Measurements from ENCODE around the gene CCDC6.
"Not testable (repeated sequence)": the region's sequence is repeated elsewhere in the genome, so short reads cannot be mapped to it uniquely, and the experiment has no call there.

The CCDC6 gene

DNA sequence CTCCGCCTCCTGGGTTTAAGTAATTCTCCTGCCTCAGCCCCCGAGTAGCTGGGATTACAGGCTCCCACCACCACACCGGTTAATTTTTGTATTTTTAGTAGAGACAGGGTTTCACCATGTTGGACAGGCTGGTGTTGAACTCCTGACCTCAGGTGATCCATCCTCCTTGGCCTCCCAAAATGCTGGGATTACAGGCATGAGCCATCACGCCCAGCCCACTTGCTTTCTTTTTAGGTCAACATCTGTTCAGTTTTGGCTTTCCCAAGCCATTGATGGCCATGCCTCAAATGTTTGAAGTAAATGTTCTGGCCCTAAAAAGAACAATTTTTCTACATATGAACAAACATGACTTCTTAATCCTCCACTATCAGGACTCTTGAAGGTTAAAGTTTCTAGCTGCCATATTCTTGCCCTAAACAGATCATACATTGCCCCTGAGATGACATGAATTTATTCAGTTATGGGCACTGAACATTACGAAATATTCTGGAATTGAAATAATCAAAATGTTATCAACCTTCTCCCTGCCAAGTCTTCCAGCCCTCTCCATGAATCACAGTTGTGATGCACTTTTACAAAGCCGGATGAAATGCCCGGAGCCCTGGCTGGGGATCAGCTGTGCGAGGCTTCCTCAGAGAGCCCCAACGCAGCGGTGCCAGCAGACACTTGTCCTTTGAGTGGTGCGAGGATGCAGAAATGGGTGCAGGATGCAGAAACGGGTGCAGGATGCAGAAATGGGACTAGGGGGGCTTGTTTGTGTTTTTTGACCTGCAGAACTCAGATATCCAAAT is 156.0 kb downstream of the CCDC6 start:
- no peak for DNase-seq

DNA sequence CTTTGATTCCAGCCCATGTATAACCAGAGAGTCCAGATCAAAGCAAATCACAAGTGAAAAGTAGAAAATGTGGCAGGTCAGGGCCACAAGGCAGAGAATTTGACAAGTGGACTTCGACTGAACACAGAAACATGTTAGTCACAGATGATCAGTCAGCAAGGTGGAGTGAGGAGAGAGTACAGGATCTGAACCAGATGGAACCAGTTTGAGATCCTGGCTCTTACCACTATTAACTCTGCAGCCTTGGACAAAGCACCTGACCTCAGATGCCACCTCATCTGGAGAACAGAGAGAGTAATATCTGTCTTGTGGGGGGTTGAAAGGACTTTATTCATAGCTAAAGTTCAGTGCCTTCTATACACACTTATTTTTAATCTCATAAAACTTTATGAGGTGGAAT is 157.5 kb downstream of the CCDC6 start:
- DNase-seq = no peak

DNA sequence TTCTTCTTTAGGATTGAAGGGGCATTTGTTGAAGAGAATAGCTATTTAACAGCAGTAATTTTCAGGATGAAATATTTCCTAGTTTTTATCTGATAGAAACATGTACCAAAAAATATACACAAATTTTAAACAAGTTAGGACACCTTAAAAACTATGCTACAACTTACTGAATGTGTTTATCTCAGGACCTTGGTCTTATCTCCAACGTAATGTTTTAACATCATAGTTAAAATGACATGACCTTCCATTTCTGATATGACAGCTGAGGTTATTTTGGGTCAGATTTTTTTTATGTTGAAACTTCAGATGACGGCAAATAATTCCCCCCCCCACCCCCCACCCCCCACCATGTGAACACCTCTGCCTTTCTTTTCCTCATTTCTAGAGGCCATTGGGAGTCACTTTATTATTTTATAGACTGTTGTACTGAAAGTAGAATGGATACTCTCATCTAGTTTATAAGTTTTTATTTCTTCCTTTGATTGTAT is 161.1 kb downstream of the CCDC6 start:
- no peak for DNase-seq

DNA sequence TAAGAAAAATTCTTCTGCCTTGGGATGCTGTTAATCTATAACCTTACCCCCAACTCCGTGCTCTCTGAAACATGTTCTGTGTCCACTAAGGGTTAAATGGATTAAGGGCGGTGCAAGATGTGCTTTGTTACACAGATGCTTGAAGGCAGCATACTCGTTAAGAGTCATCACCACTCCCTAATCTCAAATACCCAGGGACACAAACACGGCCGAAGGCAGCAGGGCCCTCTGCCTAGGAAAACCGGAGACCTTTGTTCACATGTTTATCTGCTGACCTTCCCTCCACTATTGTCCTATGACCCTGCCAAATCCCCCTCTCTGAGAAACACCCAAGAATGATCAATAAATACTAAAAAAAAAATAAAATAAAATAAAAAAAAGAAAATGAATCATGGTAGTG is 161.6 kb downstream of the CCDC6 start:
- DNase-seq = not testable (repeated sequence)

DNA sequence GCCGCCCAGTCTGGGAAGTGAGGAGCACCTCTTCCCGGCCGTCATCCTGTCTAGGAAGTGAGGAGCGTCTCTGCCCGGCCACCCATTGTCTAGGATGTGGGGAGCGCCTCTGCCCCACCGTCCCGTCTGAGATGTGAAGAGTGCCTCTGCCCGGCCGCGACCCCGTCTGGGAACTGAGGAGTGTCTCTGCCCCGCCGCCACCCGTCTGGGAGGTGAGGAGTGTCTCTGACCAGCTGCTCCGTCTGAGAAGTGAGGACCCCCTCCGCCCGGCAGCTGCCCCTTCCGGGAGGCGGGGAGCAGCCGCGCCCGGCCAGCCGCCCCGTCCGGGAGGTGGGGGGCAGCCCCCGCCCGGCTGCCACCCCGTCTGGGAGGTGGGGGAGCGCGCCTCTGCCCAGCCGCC is 162.2 kb downstream of the CCDC6 start:
- DNase-seq = not testable (repeated sequence)

DNA sequence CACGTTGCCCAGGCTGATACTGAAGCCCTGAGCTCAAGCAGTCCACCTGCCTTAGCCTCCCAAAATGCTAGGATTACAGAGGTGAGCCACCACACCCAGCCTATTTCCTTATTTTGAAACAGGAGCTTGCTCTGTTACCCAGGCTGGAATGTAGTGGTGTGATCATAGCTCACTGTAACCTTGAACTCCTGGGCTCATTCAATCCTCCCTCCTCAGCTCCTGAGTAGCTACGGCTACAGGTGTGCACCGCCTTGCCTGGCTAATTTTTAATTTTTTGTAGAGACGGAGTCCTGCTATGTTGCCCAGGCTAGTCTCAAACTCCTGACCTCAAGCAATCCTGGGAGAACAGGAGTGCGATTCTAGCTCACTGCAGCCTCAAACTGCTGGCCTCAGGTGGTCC is 164.8 kb downstream of the CCDC6 start:
- no peak for DNase-seq

DNA sequence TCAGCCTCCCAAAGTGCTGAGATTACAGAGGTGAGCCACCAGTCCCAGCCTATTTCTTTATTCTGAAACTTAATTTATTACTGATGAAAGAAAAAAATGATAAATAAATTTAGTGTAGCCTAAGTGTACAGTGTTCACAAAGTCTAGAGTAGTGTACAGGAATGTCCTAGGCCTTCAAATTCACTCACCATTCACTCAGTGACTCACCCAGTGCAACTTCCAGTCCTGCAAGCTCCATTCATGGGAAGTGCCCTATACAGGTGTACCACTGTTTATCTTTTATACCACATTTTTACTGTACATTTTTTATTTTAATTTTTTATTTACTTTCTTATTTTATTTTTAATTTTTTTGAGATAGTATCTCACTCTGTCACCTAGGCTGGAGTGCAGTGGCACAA is 165.3 kb downstream of the CCDC6 start:
- DNase-seq = no peak
